Endothelial cell of umbilical vein (primary cell): Measurements from ENCODE around the gene EGLN1. TPM values are rescaled to one million over a fixed set of nuclear protein-coding genes. Genes with fewer than 3 reads are reported as not detected.
"Not testable (repeated sequence)": the region's sequence is repeated elsewhere in the genome, so short reads cannot be mapped to it uniquely, and the experiment has no call there.

Experiments used
- BruUV-seq: library from RNA; stranded (reverse); fragments of 400-500 nt; replicated peaks from 2 replicates; lab custom pipeline; 2021; lab: Mats Ljungman, UMichigan
- CTCF ChIA-PET: fragments of 300-600, 350-600 bp; sonication (Branson Sonifier 250); formaldehyde crosslinking; loops from one replicate; lab custom pipeline; 2021; ENCODE audit warnings: antibody characterized with exemption, inconsistent platforms; lab: Charles Lee
- POLR2A ChIA-PET: fragments of 300-600, 350-600 bp; sonication (Branson Sonifier 250); formaldehyde crosslinking; loops from one replicate; lab custom pipeline; 2021; ENCODE audit warnings: antibody characterized with exemption, inconsistent platforms; lab: Charles Lee
- DNase-seq: peaks from one replicate; pipeline ENCODE4 v3.0.0-alpha.2; 2011; ENCODE audit warnings: low read depth, low spot score
- FAIRE-seq: peaks from 2 replicates; lab custom pipeline; 2011; peaks lifted over from hg19 to GRCh38; lab: Jason Lieb, UNC
- H2AFZ ChIP-seq: 2 replicates; pipeline ENCODE4 v1.6.0; 2012; ENCODE audit warnings: low read depth, low read length, control low read depth, inconsistent platforms
- H3K27ac ChIP-seq: 2 replicates; pipeline ENCODE4 v1.5.1; 2011; ENCODE audit warnings: low read depth, mild to moderate bottlenecking, control low read depth, low read length, moderate library complexity; ENCODE audit not compliant: insufficient read depth
- H3K27me3 ChIP-seq, 2 experiments: 2 replicates each; pipeline versions ENCODE4 v1.6.0 to v1.6.1; 2011; ENCODE audit warnings: low read length in 2 of 2, mixed read lengths in 1 of 2; ENCODE audit not compliant: control insufficient read depth in 2 of 2, insufficient read depth in 2 of 2
- H3K36me3 ChIP-seq, 2 experiments: 2 replicates in 1 of 2; 3 replicates in 1 of 2; pipeline ENCODE4 v1.5.1; 2011; ENCODE audit warnings: low read length in 2 of 2, mild to moderate bottlenecking in 1 of 2, moderate library complexity in 1 of 2; ENCODE audit not compliant: control insufficient read depth in 2 of 2, insufficient read depth in 2 of 2; ENCODE audit errors: extremely low read depth in 1 of 2
- H3K4me1 ChIP-seq: 3 replicates; pipeline ENCODE4 v1.5.1; 2011; ENCODE audit warnings: mild to moderate bottlenecking, low read length; ENCODE audit not compliant: control insufficient read depth, insufficient read depth; ENCODE audit errors: extremely low read depth
- H3K4me2 ChIP-seq: 2 replicates; pipeline ENCODE4 v1.6.1; 2011; ENCODE audit warnings: low read length, control low read depth, mixed read lengths; ENCODE audit not compliant: insufficient read depth
- H3K4me3 ChIP-seq, 3 experiments: fragments of 200-600 bp in 1 of 3; sonication (generic), shearing (Covaris generic) in 1 of 3; replicated peaks in 1 of 3; 2 replicates each; pipeline ENCODE4 v1.5.1; 2011 to 2016; ENCODE audit warnings: control low read depth in 3 of 3, low read length in 3 of 3, mild to moderate bottlenecking in 2 of 3, inconsistent platforms in 1 of 3, low read depth in 1 of 3, moderate library complexity in 1 of 3; ENCODE audit not compliant: insufficient read depth in 1 of 3
- H3K79me2 ChIP-seq: 2 replicates; pipeline ENCODE4 v1.6.0; 2012; ENCODE audit warnings: low read length, inconsistent platforms; ENCODE audit not compliant: control insufficient read depth, insufficient read depth
- H3K9ac ChIP-seq: replicated peaks from 2 replicates; pipeline ENCODE3; 2011; ENCODE audit warnings: low read length, control low read depth; ENCODE audit not compliant: insufficient read depth; ENCODE audit errors: extremely low read depth
- H3K9me1 ChIP-seq: replicated peaks from 3 replicates; pipeline ENCODE4 v1.6.0; 2011; ENCODE audit warnings: mild to moderate bottlenecking, low read length; ENCODE audit not compliant: control insufficient read depth, insufficient read depth; ENCODE audit errors: extremely low read depth
- H3K9me3 ChIP-seq: replicated peaks from 2 replicates; pipeline ENCODE4 v1.5.1; 2012; ENCODE audit warnings: low read length, inconsistent platforms; ENCODE audit not compliant: control insufficient read depth, insufficient read depth
- H4K20me1 ChIP-seq: replicated peaks from 2 replicates; pipeline ENCODE3; 2011; ENCODE audit warnings: mild to moderate bottlenecking, low read length; ENCODE audit not compliant: control insufficient read depth, insufficient read depth; ENCODE audit errors: extremely low read depth
- EZH2 ChIP-seq: IDR thresholded peaks from 2 replicates; pipeline ENCODE4 v1.6.1; 2012; ENCODE audit warnings: borderline replicate concordance, low read depth, mild to moderate bottlenecking, moderate library complexity, low read length, inconsistent platforms; ENCODE audit not compliant: severe bottlenecking
- FOS ChIP-seq: IDR thresholded peaks from 2 replicates; pipeline ENCODE4 v1.6.1; 2011; ENCODE audit warnings: mild to moderate bottlenecking, low read length, moderate library complexity, borderline replicate concordance; ENCODE audit not compliant: insufficient read depth
- GATA2 ChIP-seq: IDR thresholded peaks from 2 replicates; pipeline ENCODE4 v1.7.0; 2011; ENCODE audit warnings: low read depth, mild to moderate bottlenecking, moderate library complexity, mixed read lengths, low read length; ENCODE audit not compliant: insufficient read length, insufficient read depth
- JUN ChIP-seq: IDR thresholded peaks from 2 replicates; pipeline ENCODE4 v1.6.1; 2011; ENCODE audit warnings: borderline replicate concordance, low read depth; ENCODE audit not compliant: insufficient read length, insufficient read depth
- dilution Hi-C: fragments of 300-500 bp; cut with MboI; formaldehyde crosslinking; loops from one replicate; pipeline ENCODE4 v1.15.0; 2019; ENCODE audit warnings: low sequenced_read_pairs; ENCODE audit not compliant: extremely low pct_ligation_motif_present
- intact Hi-C: fragments of 100-400 bp; cut with micrococcal nuclease; formaldehyde crosslinking; loops from one replicate; pipeline ENCODE4 v1.10.0; 2022
- polyA plus RNA-seq, 4 experiments: library from polyadenylated mRNA; depleted of rRNA in 3 of 4; stranded (reverse) in 3 of 4; unstranded in 1 of 4; fragments of >200 nt; gene quantifications; 2 replicates each; pipeline versions ENCODE4 v1.2.1 to v1.2.3, GENCODE V29; 2011 to 2012; ENCODE audit warnings: missing spikeins in 1 of 4
- total RNA-seq: library from RNA; stranded (reverse); gene quantifications from 2 replicates; pipeline ENCODE4 v1.2.3, GENCODE V29; 2021
- TF ChIP-seq, protein P1 (sequence below), 2 donors: IDR thresholded peaks; 1 replicate in 1 of 2; 2 replicates in 1 of 2; pipeline ENCODE4 v1.5.1; 2011; ENCODE audit warnings: low read length in 2 of 2, mild to moderate bottlenecking in 2 of 2, moderate library complexity in 2 of 2, control low read depth in 1 of 2, inconsistent platforms in 1 of 2, low read depth in 1 of 2; ENCODE audit not compliant: insufficient read depth in 1 of 2; ENCODE audit errors: extremely low read depth in 1 of 2

EGLN1 gene
- total and polyA plus RNA-seq, 2 donors (not counting 3 experiments of a cell fraction or from before 2014, with no cell fraction given): 13.7 to 38.1 TPM

DNA sequence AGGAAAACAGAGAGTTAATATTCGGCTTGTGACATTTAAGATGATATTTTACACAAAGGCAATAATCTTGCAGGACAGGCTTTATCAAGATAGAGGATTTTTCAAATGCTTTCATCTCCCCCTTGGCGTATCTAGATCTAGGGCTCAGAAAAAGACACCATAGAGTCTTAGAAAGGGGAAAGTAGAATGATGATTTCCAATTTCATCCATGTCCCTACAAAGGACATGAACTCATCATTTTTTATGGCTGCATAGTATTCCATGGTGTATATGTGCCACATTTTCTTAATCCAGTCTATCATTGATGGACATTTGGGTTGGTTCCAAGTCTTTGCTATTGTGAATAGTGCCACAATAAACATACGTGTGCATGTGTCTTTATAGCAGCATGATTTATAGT, 48.9 kb upstream of the EGLN1 start:
- H3K9me1 ChIP-seq, H3K4me2 ChIP-seq, POLR2A ChIA-PET, H3K9ac ChIP-seq, H3K4me3 ChIP-seq, dilution Hi-C loops, FAIRE-seq, H3K79me2 ChIP-seq, H3K27me3 ChIP-seq, H4K20me1 ChIP-seq, H3K9me3 ChIP-seq, BruUV-seq, H3K27ac ChIP-seq, DNase-seq, H3K4me1 ChIP-seq, H3K36me3 ChIP-seq, CTCF ChIA-PET, intact Hi-C loops, H2AFZ ChIP-seq: not testable (repeated sequence)

DNA sequence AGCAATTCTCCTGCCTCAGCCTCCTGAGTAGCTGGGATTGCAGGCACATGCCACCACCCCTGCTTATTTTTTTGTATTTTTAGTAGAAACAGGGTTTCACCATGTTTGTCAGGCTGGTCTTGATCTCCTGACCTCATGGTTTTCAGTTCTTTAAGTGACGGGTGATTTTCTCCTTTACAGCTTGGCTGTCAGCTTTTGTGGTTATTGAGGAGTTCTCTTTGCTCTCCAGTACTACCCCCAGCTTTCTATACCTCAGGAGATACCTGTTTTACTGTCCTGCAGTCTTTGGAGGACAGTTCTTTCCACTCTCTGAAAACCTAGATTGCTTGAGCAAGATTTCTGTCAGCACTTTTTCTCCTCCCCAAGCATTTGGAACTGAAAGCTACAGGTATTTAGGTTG, 45.9 kb upstream of the EGLN1 start:
- Histone ChIP-seq H3K27me3 (no peaks in the 10 kb centered on the region), H4K20me1 (no peaks in the 10 kb centered on the region), H2AFZ (no peak overlapping the region), H3K27ac (no peak overlapping the region), H3K4me1 (peaks cover 9% of the 10 kb centered on the region), H3K9me3 (no peaks in the 10 kb centered on the region), H3K4me2 (no peak overlapping the region), H3K4me3 (no peak overlapping the region), H3K9ac (no peak overlapping the region), H3K36me3 (no peaks in the 10 kb centered on the region), H3K79me2 (no peaks in the 10 kb centered on the region), H3K9me1 (no peaks in the 10 kb centered on the region)
- dilution Hi-C loops (no loop called here), intact Hi-C loops (no loop called here)
- ChIA-PET POLR2A (interaction anchor here (1.1 kb wide), 1 partner anchor 46 kb away, joined by 3 read pairs; no protein-coding TSS in a partner anchor), CTCF (interaction anchor here (1.1 to 1.9 kb wide), 2 partner anchors 9 to 18 kb away, joined by 3 to 4 read pairs; no protein-coding TSS in a partner anchor)
- TF ChIP-seq, protein P1, sequence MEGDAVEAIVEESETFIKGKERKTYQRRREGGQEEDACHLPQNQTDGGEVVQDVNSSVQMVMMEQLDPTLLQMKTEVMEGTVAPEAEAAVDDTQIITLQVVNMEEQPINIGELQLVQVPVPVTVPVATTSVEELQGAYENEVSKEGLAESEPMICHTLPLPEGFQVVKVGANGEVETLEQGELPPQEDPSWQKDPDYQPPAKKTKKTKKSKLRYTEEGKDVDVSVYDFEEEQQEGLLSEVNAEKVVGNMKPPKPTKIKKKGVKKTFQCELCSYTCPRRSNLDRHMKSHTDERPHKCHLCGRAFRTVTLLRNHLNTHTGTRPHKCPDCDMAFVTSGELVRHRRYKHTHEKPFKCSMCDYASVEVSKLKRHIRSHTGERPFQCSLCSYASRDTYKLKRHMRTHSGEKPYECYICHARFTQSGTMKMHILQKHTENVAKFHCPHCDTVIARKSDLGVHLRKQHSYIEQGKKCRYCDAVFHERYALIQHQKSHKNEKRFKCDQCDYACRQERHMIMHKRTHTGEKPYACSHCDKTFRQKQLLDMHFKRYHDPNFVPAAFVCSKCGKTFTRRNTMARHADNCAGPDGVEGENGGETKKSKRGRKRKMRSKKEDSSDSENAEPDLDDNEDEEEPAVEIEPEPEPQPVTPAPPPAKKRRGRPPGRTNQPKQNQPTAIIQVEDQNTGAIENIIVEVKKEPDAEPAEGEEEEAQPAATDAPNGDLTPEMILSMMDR (IDR thresholded peaks at IDR 0.05; ENCODE audit: extremely low read depth in 1 of 2, insufficient read depth in 1 of 2, low read depth in 1 of 2, low read length in 2 of 2): no peak
- no peak for TF ChIP-seq EZH2
- no peak for TF ChIP-seq GATA2
- TF ChIP-seq FOS: no peak
- no peak for TF ChIP-seq JUN
- FAIRE-seq: no peak
- no TSS peak for BruUV-seq
- DNase-seq: no peak
